Stimulated activated CD4-positive, alpha-beta T cell treated with anti-CD3 and anti-CD28 coated beads, TNF-alpha, amount 100 ng/mL, for 48 hours (primary cell): ENCODE data around the gene ACSM4.
"Not testable (repeated sequence)": the region's sequence is repeated elsewhere in the genome, so short reads cannot be mapped to it uniquely, and the experiment has no call there.

Experiments used
- DNase-seq, 3 donors: peaks; one replicate each; pipeline ENCODE4 v3.0.0-alpha.2; 2020; ENCODE audit warnings: low read depth in 3 of 3

The ACSM4 gene, protein sequence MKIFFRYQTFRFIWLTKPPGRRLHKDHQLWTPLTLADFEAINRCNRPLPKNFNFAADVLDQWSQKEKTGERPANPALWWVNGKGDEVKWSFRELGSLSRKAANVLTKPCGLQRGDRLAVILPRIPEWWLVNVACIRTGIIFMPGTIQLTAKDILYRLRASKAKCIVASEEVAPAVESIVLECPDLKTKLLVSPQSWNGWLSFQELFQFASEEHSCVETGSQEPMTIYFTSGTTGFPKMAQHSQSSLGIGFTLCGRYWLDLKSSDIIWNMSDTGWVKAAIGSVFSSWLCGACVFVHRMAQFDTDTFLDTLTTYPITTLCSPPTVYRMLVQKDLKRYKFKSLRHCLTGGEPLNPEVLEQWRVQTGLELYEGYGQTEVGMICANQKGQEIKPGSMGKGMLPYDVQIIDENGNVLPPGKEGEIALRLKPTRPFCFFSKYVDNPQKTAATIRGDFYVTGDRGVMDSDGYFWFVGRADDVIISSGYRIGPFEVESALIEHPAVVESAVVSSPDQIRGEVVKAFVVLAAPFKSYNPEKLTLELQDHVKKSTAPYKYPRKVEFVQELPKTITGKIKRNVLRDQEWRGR

DNA sequence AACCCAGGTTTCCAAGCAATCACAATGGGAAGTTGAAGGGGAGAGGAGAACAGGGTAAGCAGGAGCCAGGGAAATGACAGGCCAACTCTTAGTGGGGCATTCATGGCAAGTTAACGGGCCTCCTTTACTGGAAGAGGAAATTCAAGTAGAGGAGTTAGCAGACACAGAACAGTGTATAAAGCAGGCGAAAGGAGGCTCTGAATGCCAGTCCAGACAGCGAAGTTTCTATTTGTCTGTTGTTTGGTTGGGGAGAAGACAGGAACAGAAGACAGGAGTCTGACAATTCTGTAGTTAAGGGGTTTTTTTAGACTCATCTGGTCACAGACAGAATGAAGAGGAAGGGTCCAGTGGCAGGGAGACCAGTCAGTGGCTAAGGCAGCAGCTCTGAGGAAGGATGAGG is at the start of gene ACSM4:
ACSM4 (plus strand) TSS at position 301 of the 400 bp plus-strand sequence. CDS start 260 bp downstream, outside the sequence.
- no peak for DNase-seq

DNA sequence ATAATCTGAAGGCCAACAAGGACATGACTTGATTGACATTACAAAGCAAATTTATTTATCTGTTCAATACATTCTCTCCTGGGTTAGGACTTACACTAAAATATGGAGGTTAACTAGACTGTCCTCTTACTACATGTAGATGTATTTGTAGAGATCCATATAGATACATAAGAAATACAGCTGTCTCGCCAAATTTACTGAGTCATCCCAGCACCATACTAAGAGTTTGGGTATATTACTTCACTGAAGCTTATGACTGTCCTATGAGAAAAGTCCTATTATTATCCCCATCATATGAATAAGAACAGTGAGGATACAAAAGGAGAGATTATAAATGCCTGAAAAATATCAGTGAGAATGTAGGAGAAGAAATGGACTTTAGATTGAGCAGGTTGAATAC is 44.8 kb upstream of the ACSM4 start:
- no peak for DNase-seq

DNA sequence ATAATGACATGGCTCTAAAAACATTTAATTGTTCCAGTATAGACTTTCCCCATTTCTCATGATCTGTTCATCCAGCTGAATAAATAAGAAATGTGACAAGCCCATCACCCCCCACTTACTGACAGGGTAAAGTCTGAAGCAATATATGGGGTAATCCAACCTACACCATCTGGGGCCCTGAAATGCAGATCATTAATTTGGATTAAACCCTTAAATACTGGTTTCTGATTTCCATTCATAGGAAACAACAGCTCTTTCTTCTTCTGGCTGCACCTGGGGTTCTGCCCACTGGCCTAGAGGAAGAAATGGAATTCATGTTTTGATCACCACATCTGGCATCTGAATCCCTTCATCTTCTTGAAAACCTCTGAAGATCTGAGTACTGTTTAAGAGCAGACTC is 39.3 kb upstream of the ACSM4 start:
- DNase-seq: no peak

DNA sequence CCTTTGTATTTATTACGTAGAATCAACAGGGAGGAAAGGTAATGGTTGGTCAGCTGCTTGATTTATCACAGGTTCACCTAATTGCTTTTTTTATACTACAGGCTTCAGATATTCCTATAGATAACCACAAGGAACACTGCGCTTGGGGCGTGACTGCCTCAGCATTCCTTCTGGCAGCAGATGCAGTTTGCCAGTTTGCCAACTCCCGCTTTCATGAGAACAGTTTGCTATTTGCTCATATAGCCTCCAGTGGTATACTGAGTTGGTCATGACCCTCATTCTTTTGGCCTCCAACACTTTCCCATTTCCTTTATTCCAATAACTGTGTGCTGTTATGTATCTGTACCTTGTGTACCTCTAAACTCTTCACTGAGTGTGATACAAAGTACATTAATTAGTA is 38.6 kb upstream of the ACSM4 start:
- no peak for DNase-seq

DNA sequence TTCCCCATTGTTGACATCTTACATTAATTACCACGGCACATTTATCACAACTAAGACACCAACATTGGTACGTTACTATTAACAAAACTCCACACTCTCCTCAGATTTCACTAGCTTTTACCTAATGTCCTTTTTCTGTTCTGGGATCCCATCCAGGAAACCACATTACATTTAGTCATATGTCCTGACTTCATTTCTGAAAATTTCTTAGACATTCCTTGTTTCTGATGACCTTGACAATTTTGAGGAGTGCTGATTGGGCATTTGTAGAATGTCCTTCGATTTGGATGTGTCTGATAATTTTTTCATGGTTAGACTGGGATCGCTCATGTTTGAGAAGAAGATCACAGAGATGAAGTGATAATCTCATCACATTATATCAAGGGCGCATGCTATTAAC is 34.6 kb upstream of the ACSM4 start:
- no peak for DNase-seq

DNA sequence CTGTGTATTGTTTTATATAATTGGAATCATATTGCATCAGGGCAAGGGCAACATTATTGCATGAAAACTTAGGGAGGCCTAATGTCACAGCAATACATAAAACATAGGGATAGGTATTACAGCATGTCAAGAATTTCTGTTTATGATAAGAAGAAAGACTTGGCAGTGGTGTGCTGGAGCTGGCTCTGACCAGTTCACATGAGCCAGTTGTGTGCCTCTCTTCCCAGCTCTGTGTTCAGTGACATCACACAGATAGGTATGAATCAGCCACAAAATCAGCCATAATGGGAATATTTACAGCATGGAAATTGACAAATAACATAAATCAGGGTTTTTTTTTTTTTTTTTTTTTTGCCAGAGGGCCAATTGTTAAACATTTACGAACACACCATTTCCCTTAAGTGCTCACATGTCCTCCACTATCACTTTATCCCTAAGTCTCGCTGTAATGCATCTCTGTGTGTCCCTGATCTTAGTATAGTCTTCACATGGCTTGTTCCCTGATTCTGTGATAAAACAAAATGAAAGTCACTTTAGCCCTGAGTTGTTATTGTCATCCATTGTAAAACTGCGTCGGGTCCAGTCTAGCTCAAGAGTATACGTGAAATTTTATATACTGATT is 31.9 kb upstream of the ACSM4 start:
- no peak for DNase-seq

DNA sequence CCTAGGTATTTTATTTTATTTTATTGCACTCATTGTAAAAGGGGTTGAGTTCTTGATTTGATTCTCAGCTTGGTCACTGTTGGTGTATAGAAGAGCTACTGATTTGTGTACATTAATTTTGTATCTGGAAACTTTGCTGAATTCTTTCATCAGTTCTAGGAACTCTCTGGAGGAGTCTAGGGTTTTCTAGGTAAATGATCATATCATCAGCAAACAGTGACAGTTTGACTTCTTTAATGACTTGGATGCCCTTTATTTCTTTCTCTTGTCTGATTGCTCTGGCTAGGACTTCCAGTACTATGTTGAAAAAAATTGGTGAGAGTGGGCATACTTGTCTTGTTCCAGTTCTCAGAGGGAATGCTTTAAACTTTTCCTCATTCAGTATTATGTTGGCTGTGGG is 28.4 kb upstream of the ACSM4 start:
- not testable (repeated sequence) for DNase-seq

DNA sequence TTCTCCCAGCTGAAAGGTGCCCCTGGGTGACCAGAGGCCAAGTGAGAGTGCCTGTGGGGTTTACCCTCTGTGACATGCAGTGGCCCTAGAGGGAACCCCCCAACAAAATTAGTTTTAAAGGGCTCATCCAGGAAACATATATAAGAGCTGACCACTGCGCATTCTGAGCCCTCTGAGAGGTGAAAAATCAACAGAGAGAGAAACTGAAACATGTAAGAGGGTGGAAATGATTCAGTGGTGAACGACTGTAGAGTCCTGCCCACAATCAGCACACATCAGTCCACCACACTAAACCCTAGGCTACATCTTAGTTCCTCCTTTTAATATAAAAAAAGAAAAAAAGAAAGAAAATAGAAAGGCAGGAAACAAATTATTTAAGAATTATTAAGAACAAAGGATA is 21.0 kb upstream of the ACSM4 start:
- no peak for DNase-seq

DNA sequence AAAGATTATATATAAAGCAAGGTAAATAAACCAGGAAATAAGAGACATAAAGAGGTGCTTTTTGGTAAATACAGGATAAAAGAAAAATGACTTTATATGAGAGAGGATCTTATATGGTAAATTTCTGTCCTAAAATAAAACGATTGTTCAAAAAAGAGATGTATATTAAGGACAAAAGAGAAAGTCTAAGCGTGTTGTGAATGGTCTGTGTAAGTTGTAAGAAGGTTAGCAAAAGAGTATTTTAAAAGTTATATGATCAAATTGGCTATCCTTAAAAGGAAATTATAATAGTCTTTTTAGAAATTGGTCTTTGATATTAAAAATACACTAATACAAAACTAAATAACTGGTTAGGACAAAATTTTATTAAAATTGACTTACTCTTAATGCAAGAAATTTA is 14.1 kb upstream of the ACSM4 start:
- no peak for DNase-seq

DNA sequence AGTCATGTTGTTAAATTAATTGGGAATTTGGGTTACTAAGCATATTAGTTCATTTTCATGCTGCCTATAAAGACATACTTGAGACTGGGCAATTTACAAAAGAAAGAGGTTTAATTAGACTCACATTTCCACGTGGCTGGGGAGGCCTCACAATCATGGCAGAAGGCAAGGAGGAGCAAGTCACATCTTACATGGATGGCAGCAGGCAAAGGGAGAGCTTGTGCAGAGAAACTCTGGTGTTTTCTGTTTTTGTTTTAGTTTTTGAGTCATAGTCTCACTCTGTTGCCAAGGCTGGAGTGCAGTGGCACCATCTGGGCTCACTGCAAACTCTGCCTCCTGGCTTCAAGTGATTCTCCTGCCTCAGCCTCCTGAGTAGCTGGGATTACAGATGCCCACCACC is 13.3 kb upstream of the ACSM4 start:
- DNase-seq: not testable (repeated sequence)

DNA sequence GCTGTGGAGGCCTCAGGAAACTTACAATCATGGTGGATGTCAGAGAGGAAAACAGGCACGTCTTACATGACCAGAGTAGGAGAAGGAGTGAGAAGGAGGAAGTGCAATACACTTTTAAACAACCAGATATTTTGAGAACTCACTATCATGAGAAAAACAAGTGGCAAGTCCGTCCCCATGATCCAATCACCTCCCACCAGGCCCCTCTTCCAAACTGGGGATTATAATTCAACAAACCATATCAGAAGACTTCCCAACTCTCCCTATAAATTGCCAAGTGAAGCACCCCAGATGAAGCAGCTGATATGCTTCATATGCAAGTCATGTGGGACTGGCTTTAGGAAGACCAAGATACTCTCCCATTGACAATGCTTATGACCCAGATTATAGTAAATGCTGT is 11.6 kb upstream of the ACSM4 start:
- no peak for DNase-seq

DNA sequence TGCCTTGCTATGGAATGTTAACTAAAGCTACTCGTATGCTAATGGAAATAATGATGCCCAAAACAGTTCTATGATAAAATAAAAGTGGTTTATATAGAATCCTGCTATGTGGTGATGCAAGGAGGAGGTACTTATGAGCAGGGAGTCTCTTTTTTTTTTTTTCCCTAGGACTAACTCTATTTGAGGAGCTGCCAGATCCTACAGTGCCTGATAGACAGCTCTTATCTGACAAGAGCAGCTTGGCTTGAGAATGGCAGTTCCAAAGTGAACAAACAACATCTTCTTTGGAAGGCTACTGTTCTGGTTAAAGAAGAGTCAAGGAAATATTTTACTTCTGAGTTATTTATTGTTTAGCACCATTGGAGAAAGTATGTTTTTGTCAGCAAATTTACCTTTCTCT is 10.2 kb upstream of the ACSM4 start:
- no peak for DNase-seq

DNA sequence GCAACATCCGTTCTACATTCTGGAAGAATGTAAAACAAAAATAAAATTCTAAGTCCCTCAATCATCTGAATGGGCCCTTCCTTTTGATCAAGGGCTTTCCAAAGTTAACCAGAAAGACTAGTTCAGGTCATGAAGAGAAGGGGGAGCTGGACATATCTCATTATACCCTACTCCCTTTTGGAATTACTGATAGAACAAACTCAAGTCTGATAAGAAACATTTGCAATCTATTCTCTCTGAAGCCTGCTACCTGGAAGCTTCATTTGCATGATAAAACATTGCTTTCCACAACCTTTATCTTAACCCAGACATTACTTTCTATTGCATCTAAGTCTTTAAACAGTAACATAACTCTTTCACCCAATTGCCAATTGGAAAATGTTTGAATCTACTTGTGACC is 8.3 kb upstream of the ACSM4 start:
- DNase-seq: no peak

DNA sequence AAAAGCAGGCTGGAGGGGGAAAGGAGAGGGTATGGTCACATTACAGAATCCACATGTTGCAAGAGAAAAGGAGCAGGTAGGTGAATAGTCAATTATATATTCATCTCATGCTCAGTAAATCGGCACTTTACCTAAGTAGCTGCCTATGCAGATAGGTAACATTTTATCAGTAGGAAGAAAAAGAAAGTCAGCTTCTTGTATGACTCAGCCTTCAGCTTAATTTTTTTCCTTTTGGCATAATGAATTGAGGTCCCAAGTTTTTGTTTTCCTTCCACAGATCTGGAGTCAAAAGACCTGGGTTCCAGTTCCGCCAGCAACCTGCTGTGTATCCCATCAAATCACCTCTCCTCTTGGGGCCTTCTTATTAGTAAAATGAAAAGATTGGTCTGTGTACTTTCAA is 6.0 kb upstream of the ACSM4 start:
- DNase-seq: no peak

DNA sequence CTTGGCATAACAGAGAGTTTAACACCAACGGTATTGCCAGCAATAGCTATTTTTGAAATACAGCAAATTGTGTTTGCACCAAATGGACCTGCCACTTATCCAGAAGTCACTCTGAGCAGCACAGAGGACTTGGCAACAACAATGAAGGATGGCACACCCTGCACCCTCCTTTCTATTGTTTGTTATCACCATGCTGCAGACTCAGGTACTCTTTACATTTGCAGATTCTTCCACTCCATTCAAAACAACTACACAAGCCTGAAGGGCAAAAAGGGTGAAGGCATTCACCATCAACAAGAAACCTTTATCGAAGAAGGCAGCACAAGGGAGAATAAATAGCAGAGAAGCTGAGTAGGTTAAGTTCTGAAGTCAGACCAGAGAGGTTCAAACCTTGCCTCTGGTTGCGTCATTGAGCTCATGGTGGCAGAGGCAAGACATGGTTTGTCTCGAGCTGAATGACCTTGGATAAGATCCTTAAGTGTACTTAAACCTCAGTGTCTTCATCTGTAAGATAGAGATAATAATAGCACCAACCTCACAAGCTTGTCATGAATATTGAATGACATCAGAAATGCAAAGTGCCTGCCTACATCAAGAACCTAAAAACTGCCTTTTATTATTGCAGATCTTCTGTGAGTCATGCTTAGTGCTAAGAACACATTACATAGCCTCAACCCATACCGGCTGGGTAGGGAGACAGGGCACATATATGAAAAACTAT is 1.4 kb upstream of the ACSM4 start:
- no peak for DNase-seq

DNA sequence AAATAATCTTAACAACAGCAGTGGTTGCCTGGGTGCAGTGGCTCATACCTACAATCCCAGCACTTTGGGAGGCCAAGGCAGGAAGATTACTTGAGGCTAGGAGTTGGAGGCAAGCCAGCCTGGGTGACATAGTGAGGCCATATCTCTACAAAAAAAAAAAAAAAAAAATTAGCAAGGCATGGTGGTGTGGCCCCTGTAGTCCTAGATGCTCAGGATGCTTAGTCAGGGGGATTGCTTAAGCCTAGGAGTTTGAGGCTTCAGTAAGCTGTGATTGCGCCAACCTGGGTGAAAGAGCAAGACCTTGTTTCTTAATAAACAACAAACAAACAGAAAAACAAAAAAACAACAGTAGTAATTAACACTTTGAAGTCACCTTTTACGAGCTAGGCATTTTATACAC is 642 bp upstream of the ACSM4 start:
- DNase-seq: no peak

DNA sequence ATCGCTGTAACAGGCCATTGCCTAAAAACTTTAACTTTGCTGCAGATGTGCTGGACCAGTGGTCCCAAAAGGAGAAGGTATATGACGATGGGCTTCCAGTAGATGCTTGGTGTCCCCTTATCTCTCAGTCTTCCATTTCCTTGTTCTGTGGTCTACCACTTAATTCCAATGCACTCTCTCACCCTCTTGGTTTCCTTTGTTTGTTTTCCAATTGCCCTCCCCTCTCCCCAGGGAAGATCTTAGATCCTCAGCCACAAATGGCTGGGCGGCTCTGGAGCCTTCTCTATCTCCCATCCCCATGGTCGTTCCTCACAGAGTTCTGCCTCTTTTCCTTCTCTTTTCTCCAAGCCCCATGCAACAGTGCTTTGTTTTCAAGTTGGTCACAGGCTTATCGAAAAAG is 584 bp downstream of the ACSM4 start:
- DNase-seq: no peak

DNA sequence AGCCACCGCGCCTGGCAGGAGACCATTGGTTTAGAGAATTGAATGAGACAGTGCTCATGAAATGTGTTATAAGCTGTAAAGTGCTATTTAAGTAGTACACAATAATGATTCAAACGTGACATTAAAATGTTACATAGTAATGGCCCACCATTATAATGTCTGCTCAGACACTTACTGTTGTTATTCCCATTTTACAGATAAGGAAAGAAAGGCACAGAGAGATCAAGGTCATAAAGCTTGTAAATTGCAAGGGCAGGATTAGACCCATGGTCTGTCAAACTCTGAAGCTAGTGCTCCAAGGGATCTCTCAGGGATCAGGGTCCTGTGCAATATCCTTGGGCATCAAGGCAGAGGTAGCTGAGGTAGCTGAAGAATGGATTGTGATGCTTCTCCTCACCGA is 6.2 kb downstream of the ACSM4 start:
- DNase-seq: no peak

DNA sequence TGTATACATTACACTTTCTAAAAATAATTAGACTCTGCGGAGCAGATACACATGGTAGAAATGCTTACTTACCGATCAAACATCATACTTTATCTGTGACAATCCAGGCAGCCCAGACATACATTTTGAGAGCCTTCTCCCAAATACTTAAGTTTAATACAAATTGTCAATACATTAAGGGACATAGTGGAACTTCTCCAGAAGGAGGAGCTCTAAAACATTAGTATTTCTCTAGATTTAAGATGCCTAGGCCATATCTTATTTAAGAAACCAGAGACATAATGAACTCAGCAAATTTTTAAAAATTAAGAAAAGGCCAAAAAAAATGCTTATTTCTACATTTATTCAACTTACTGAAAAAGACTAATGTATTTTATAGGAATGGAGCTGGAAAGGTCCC is 16.1 kb downstream of the ACSM4 start:
- no peak for DNase-seq

DNA sequence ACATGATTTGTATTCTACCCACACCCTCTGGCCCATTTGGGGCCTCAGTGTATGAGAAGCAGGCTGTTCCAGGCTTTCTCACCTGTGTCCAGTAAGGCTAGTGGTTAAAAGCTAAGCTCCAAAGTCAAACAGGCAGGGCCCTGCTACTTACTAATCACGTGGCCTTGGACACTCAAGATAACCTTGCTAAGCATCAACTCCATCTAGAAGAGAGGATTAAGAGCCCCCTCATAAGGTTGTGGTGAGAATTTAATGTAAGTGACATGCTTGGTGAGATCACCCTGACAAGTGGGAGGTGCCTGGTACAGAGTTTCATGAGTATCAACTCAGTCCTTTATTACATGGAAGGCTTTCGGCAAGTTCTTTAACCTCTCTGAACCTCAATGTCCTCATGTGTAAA is 17.8 kb downstream of the ACSM4 start:
- no peak for DNase-seq

DNA sequence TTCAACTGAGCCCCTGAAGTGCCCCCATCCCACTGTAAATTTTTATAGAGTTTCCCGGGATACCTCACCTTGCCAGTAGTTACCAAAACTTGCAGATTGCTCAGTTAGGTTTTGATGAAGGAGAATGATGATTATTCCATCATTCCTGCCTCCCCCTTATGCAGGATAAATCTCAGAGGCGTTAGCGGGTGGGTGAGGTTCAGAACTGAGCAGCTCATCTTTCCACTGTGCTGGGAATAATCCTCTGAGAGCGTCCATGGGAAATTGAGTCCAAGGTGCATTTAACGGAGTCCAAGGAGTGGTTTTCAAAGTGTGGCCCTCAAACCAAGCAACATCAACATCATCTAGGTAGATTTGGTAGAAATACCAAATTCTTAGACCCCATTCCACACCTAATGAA is 18.7 kb downstream of the ACSM4 start:
- no peak for DNase-seq

DNA sequence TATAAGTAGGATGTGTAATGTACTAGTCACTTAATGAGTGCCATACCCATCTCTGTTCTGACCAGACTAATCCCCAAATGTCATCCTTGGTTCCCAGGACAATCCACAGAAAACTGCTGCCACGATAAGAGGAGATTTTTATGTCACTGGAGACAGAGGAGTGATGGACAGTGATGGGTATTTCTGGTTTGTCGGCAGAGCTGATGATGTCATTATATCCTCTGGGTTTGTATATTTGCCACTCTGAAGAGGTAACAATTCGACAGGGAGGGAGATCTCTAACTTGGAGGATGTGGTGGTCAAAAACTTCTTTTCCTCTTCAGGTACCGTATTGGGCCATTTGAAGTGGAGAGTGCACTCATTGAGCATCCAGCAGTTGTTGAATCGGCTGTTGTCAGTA is 20.3 kb downstream of the ACSM4 start:
- DNase-seq: no peak

DNA sequence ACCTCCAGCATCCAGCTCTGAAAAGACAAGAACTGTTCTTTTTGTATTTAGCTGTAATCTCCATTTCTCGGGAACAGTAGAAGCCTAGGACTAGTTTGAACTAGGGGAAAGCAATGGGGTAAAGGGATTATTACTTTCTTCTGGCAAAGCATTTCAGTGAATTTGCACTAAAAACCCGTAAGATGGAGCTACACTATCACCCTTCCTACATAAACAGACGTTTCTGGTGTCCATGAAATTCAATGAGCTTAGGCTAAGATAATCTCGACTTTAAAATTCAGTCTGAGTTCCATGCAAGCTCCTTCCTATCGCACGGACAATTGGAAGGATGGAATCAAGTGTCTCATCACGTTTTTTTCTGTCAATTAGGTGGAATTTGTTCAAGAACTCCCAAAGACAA is 24.0 kb downstream of the ACSM4 start:
- no peak for DNase-seq
